Dedifferentiated amniotic fluid mesenchymal stem cell (primary cell): Measurements from ENCODE around the gene FAM149A.

ENCODE experiments used
- DNase-seq: peaks from one replicate; pipeline ENCODE4 v3.0.0-alpha.2; 2016; ENCODE audit errors: extremely low spot score

FAM149A gene

GRCh38 chr4:186158966-186159365 is 54.5 kb downstream of the FAM149A start:
- DNase-seq: no peak

GRCh38 chr4:186159613-186160012 is 55.1 kb downstream of the FAM149A start:
- DNase-seq: no peak

GRCh38 chr4:186161138-186161537 is 56.6 kb downstream of the FAM149A start:
- no peak for DNase-seq

GRCh38 chr4:186166852-186167512 is 62.5 kb downstream of the FAM149A start:
- DNase-seq: no peak

GRCh38 chr4:186167605-186168004 is 63.1 kb downstream of the FAM149A start:
- no peak for DNase-seq

- no peak for DNase-seq
These were observed 64.2 kb downstream of the FAM149A start for GRCh38 chr4:186168750-186169149.

GRCh38 chr4:186169333-186169944 is 64.9 kb downstream of the FAM149A start:
- DNase-seq: no peak

- DNase-seq: no peak
These were observed 65.7 kb downstream of the FAM149A start for GRCh38 chr4:186169945-186170802.

GRCh38 chr4:186170966-186171365 is 66.5 kb downstream of the FAM149A start:
- no peak for DNase-seq

- no peak for DNase-seq
These were observed 68.0 kb downstream of the FAM149A start for GRCh38 chr4:186172546-186172945.

- DNase-seq: no peak
These were observed 83.6 kb downstream of the FAM149A start for GRCh38 chr4:186188107-186188506.

- no peak for DNase-seq
These were observed 85.2 kb downstream of the FAM149A start for GRCh38 chr4:186189656-186190055.

GRCh38 chr4:186190581-186191199 is 86.2 kb downstream of the FAM149A start:
- no peak for DNase-seq

- DNase-seq: peak; percentile 69
These were observed 86.9 kb downstream of the FAM149A start, which contains the start of gene CYP4V2 for GRCh38 chr4:186191200-186192065. CYP4V2 (plus strand) TSS chr4:186191567; CDS start chr4:186191824, 257 bp downstream.

GRCh38 chr4:186192066-186192612 is 87.6 kb downstream of the FAM149A start:
- DNase-seq: peak; percentile 16

GRCh38 chr4:186193851-186194250 is 89.3 kb downstream of the FAM149A start:
- no peak for DNase-seq

GRCh38 chr4:186196063-186196462 is 91.6 kb downstream of the FAM149A start:
- DNase-seq: no peak

- DNase-seq: no peak
These were observed 96.0 kb downstream of the FAM149A start for GRCh38 chr4:186200516-186200915.

GRCh38 chr4:186201010-186201409 is 96.5 kb downstream of the FAM149A start:
- no peak for DNase-seq

GRCh38 chr4:186201535-186202230 is 97.2 kb downstream of the FAM149A start:
- DNase-seq: no peak
